GM21515 (cell line): ENCODE results near the gene SEZ6L.

Experiments used
- ATAC-seq: cut with Tn5 transposase; IDR thresholded peaks from one replicate; pipeline ENCODE4 v1.9.1; 2021; ENCODE audit not compliant: unreplicated experiment

SEZ6L gene

DNA sequence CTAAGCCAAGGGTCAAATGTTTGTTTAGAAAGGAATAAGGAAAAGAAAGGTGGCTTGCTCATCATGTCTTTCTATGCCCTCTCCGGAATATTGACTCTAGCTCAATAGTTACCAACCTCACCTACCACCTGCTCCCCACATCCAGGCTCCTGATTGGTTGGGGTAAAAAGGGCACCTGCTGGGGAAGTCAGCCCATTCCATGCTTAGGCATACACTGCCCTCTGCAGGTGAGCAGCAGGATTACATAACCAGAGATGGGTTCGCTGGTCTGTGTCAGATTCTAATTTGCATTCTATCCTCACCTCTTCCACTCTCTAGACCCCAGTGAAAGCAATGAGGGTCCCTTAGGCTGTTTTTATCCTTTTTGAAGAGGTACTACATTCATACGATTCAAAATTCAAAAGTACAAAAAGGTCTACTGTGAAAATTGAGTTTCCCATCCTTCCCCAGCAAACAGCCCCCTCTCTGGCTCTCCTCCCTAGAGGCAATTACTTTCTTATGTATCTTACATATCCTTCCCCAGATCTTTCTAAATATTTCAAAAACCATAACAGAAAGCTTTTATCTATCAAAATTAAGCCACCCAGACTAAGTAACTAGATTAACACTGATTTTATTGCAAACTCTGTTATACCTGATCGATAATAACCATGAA, 161.8 kb downstream of the SEZ6L start:
- ATAC-seq: no peak

DNA sequence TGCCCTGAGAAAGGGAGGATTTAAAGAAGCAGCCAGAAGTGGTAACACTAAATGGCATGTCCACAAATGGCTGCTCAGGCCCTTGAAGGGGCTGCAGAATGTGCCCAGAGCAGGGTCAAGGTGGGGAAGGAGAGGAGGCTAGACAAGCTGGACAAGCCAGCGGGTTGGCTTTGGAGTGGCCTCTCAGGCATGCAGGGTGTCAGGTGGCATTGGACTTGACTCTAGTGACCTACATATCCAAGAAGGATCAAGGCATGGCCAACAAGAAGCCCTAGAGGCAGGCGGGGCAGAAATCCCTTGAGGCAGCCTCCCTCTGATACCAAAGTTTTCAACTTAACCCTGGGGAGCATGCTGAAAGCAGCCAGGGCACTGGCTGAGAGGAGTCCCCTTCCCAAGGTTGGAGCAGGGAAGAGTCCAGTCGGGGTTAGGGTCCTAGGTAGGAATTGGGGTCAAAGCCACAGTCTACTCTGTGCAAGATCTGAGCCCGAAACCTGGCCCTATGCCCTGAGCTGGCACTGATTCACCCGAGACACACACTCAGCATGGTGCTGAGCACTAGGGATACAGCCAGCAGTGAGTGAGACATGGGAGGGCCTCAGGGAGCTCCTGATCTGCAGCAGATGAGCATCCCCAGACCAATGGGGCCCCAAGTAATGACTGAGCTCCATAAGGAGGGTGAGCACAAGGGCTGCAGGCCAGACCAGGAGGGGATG, 164.0 kb downstream of the SEZ6L start:
- ATAC-seq: no peak

DNA sequence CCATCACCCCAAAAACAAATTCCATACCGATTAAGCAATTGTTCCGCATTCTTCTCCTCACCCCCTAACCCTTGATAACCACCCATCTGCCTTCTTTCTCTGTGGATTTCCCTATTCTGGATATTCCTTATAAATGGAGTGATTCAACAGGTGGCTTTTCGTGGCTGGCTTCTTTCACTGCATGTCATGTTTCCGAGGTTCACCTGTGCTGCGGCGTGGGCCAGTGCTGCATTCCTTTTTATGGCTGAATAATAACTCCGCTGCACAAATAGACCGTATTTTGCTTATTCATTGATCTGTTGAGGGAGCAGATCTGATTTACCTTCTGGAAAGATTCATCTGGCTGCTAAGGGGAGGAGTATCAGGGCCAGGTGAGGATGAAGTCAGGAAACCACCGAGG, 165.0 kb downstream of the SEZ6L start:
- no peak for ATAC-seq

DNA sequence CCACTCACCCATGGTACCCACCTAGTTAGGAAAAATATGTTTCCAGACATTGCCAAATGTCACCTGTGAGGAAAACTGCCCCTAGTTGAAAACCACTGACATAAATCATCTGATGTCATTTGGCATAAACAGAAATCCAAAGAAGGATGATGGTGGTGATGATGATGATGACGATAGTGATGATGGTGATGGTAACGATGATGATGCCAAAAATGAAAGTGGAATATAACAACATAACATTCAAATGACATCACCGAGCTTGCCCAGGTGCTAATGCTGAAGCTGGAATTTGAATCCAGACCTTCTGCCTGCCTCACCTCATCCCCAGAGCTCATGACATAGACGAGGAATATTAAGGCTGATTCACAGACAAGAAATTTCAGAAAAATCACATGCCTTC, 167.5 kb downstream of the SEZ6L start:
- no peak for ATAC-seq

DNA sequence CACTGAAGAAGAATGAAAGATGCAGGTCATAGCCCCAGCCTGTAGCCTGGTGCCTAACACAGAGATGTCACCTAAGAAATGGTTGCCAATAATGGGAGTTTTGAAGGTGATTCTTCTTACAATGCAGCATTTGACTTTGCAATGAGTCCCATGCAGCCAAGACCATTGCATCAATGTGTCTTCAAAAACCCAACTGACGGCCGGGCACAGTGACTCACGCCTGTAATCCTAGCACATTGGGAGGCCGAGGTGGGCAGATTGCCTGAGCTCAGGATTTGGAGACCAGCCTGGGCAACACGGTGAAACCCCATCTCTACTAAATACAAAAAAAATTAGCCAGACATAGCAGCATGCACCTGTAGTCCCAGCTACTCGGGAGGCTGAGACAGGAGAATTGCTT, 170.5 kb downstream of the SEZ6L start:
- ATAC-seq: no peak

DNA sequence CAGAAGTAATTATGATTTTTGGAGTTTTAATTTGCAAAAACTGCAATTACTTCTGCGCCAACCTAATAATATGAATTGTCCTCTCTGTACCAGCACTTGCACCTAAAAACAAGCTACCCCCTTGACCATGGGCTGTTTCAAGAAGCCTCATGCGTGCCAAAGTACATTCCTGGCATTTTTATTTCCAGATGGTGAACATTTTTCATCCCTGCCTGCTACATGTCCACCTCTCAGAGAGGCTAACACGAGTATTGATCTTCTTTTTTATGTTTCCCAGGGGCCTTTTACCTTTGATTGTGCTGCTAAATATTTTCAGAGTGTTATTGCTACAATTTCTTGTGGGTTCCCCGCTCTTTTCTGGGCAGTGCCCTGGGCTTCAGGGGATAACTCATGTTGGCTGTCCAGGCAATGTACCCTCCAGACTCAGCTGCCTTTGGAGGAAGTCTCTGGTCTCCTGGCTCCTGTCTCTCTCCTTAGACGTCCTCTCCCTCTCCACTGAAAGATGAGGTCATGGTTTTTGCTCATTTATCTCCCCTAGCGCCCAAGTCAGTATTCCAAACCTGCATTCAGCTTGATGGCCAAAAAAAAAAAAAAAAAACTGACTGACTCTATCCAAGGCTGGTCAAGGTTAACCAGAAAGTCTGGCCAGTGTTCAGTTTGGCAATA, 173.6 kb downstream of the SEZ6L start:
- no peak for ATAC-seq

DNA sequence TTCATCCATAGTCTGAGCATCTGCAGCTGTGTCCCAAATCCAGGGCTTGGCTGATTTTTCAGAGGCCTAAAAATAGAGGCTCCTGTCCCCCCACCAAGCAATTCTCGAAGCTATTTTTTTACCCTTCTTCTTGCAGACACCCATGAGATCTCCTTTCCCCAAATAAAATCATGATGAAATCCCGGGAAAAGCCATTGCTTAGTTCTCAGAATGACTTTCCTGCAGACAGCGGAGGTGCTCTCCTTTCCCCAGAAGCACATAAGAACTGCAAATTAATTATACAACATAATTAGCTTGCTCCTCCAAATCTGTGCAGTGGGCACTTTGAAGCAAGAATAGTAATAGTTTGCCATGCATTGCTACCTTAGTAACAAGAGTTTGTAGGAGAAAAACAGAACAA, 176.2 kb downstream of the SEZ6L start:
- ATAC-seq: no peak

DNA sequence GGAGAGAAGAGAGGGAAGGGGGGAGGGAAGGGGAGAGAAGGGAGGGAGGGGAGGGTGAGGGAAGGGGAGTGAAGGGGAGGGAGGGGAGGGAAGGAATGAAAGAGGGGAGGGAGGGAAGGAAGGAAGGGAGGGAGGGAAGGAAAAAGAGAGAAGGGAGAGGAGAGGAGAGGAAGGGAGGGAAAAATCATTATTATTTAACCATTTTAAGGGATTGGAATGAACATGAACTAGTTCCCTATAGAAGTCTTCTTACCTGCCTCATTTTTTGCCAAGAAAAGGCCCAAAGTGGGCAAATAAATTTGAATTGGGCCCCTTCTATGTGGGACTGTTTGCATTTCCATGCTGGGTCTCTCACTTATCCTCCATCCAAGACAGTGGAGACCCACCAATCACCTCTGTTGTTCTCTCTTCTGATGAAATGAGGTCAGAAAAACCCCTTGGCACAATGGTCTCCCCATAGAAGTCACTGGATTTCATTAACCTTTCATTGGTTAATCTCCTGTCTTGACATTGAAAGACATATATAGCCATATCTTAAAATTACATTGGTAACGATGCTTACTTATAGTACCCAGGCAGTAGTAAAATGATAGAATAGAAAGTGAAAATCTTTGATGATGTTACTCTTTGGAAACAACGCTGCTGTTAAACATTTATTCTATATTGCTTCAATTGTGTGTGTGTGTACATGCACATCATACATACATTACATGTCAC, 179.7 kb downstream of the SEZ6L start:
- no peak for ATAC-seq

DNA sequence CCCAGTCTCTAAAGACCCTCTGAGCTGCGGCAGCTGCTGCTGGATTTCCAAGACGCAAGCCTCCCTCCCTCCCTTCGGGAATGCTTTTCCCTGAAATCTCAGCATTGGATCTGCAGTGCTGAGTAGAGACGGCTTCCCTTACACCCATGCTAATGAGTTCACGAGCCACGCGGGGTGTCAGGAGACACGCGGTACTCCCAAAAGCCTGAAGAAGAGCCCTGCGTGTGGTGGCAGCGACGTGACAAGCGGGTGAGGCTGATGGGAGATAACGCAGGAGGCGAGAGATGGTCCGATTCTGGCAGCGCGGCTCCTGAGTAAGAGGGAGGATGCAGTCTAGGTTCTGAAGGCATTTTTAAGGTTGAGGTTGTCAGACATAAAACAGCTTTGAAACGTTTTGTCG, 185.4 kb downstream of the SEZ6L start:
- no peak for ATAC-seq

DNA sequence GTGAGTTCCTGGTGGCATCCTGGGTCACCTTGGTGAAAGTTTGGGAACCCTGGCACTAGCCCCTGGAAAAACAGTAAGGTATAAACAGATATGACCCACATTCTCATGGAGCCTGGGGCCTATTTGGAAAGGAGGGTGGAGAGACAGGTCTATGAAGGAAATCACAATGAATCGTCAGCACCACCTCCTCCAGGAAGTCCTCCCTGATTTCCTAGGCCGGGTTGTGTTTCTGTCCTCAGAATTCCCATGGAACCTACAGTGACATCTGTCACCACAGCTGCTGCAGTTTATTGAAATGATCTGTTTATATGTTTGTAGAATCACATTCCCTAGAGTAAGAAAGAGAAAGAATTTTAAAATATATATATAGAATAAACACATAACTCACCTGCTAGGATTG, 188.0 kb downstream of the SEZ6L start:
- ATAC-seq: no peak

DNA sequence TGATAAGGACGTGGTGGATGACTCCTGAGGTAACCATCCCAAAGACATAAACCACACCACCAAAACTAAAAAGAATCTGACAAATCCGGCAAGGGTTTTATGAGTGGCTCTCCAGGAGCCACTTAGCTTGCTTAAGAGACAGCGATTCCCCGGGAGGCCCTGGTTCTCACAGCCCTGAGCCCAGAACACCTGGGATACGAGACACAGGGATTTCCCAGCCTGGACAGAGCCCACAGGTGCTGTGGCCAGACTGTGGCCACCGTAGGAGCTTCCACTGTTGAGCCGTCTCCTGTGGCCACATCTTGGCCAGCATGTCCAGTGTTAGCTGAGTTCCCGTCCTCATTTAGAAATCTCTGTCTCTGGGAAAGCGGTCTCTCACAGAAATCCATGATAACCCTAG, 188.6 kb downstream of the SEZ6L start:
- ATAC-seq: no peak

DNA sequence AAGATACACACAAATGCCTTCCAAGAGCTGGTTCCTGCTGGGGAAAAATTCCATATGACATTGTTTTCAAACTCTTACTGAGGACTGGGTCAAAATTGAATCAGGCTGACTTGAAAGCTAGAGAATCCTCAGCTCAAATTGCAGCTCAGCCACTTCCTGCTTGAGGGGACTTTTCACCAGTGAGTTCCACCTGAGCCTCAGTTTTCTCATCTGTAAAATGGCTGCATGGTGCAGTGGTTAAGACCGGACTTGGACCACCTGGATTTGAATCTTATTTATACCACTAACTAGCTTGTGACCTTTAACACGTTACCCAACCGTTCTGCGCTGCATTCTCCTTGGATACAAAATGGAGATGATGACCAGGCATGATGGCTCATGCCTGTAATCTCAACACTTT, 189.9 kb downstream of the SEZ6L start:
- no peak for ATAC-seq

DNA sequence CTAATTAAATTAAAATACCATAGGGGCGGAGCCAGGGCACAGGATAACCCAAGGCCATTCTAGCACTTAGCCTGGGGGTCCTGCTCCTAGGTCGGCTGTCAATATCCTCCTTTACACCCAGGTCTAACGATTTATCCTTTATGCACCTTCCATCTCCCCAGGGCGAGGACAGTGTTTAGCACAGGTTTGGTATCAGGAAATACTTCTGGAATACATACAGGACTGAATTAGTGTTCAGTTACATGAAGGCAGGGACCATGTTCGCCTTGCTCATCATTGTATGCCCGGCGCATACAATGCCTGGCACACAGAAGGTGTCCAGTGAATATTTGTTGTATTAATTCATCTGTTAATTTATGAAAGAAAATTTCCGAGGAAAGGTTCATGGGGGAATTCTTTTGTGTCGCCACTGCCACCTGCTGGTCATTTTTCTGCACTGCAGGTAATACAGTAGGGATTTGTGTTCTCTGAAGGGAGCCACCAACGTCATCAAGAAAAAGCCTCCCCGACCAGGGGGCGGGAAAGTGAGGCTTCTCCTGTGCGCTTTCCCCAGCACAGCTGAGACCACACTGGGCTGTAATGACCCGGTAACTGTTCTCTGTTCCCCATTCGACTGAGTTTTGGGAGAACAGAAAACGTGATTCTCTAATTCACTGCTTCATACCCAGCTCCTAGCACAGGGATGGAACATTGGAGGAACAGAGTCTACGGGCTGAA, 191.1 kb downstream of the SEZ6L start:
- no peak for ATAC-seq

DNA sequence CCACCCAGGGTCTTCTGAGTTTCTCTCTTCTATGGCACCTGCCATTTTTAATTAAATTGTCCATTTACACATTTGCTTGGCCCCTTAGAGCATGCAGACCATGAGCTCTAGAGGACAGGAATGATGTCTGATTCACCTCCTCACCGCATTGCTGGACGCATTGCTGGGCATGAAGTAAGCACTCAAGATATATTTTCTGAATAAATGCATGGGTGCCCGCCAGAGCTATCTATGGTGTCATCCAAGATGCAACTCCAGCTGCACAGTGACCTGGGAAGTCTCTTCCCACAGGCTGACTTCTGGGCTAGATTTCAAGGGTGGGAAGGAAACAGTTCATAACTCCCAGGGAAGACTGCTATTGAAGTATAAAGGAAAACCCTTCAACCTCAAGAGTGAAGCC, 193.2 kb downstream of the SEZ6L start:
- ATAC-seq: no peak

DNA sequence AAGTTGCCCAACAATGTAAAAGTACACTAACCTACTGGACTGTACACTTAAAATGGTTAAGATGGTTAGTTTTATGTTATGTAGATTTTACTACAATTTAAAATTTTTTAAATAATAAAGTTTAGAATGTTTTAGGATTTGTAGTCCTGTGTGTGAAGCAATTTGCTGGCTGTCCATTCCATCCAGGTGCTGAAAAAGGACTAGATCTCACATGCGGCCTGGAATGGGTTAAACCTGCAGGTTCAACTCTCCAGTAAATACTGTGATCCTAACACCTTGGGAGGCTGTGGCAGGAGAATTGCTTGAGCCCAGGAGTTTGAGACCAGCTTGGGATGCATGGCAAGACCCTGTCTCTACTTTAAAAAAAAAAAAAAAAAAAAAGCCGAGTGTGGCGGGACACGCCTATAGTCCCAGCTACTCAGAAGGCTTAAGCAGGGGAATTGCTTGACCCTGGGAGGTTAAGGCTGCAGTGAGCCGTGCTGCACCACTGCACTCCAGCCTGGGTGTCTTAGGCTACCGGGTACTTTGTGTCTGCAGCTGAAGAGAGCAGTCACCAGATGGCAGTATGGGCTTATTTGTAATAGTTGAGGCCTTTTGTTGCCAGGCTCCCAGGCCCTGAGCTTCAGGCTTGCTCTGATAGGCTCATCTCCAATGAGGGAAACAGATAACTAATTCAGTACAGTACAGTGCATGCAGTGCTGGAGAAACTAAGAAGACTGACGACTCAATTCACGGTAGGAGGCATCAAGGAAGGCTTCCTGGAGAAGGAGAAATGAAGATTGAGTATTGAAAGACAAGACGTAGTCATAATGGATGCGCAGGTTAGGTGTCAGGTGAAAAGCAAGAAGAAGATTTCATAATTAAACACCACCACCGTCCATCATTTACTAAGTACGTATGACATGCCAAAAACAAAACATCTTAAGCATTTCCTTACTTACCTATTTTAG, 195.1 kb downstream of the SEZ6L start:
- ATAC-seq: peak; percentile 69

DNA sequence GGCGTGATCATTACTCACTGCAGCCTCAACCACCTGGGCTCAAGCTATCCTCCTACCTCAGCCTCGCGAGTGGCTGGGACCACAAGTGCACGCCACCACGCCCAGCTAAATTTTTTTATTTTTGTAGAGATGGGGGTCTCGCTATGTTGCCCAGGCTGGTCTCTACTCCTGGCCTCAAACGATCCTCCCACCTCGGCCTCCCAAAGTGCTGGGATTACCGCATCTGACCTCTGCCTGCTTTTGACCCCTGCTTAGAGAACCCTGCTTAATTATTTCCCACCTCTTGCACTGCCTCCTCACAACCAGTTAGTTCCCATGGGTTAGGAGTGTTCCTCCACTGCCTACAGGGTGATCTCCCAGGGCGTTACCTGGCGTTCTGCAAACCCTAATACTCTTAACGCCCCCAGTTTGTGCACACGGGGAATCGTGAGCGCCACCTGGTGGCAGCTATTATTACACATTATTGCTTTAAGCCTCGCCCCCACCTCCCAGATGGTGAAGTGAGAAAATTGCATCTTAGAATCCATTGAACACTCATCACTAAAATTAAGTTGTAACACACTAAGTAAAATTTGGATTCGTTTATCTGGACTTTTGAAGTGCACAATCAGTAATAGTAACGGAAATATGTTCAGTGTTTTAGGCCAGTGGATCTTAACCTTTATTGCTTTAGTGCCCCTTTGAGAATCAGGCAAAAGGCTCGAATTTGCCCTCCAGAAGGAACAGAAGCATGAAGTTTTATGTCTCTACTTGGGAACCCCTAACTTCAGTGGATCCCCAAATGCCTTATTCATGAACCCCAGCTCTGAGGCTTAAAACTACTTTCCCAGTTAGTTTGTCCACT, 198.4 kb downstream of the SEZ6L start:
- ATAC-seq: no peak

DNA sequence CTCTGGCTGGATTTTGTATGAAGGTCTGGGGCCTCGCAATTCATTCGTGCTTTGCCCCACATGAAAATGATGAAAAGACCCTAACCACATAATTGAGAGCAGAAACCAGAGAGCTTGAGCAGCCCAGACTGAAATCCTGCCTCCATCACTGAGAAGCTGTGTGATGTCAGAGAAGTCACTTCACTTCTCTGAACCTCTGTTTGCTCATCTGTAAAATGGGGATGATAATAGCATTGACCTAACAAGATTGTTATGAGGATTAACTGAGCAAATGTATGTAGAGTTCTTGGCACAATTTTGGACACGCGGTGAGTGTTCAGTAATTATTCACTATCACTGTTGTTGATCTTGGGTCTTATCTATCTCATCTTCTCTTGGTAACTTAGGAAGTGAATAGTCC, 203.6 kb downstream of the SEZ6L start:
- no peak for ATAC-seq

DNA sequence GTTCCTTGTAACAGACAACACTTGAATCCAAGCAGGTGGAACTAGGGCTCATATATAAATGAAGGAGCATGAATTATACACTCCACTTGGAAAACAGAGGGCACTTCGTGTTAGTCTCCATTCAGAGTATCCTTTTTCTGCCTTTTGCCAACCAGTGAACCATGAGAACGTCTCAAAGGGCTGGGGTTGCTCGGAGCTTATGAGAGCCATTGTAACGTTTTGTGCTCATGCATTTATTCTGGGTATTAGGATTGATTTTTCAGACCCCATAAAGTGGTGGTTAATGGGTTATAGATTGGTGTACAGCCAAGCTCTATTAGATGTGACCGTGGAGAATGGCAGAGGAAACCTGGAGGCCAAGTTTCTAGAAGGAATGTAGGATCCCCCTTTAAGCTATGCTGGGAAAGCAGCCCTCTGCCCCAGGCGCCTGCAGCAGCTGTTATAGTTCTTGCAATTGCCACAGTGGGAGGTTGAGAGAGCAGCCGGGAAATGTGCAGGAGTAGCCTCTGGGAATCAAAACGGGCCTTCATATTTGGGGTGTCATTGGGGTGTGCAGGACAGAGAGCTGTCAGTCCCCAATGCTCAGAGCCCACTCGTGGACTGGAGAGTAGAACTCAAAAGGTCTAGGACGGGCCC, 205.2 kb downstream of the SEZ6L start:
- no peak for ATAC-seq
